Middle frontal gyrus (tissue), 1 donor: Measurements from ENCODE around the gene TMEM161A.
A peak's percentile ranks its signal among the peaks of the same experiment; 100 is the strongest.
"Not testable (repeated sequence)": the region's sequence is repeated elsewhere in the genome, so short reads cannot be mapped to it uniquely, and the experiment has no call there.

ENCODE experiments used
- DNase-seq: peaks from one replicate; pipeline ENCODE4 v3.0.0-alpha.2; 2015; ENCODE audit warnings: low spot score; ENCODE audit errors: extremely low spot score

TMEM161A gene

GRCh38 chr19:19122902-19123301 lies 15.4 kb downstream of the TMEM161A start:
- DNase-seq = no peak

GRCh38 chr19:19121371-19121770 lies 16.9 kb downstream of the TMEM161A start:
- DNase-seq = no peak

DNA sequence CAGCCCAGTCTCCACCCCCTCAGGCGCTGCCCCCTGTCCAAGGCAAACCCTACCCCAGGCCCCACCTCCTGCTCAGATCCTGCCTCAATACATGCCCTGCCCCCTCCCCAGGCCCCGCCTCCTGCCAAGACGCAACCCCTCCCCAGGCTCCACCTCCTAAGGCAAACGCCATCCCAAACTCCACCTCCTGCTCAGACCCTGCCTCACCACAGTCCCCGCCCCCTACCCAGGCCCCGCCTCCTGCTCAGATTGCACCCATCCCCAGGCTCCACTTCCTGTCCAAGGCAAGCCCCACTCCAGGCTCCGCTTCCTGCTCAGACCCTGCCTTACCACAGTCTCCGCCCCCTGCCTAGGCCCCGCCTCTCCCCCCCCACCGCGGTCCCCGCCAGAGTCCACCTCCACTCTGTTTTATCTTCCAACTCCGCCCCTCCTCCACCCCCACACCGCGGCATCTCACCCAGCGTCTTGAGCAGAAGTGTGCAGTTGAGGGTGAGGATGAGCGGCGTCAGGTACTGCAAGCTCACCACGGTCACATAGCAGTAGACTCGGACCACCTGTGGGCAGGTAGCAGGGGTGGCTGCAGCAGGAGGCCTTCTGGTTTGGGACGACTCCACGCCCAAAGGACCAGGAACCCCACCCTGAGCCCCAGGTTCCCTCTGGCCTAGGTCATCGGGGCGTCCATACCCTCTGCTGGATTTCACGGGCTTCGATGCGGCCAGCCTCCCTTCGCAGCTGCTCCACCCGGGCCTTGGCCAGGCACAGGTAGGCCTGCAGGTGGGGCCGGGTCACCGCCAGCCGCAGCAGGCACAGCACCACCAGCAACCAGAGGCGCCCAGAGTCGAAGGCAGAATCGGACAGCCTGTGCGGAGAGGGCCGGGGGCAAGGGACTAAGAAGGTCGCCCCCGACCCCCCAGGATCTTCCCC lies 17.7 kb downstream of the TMEM161A start:
- no peak for DNase-seq

DNA sequence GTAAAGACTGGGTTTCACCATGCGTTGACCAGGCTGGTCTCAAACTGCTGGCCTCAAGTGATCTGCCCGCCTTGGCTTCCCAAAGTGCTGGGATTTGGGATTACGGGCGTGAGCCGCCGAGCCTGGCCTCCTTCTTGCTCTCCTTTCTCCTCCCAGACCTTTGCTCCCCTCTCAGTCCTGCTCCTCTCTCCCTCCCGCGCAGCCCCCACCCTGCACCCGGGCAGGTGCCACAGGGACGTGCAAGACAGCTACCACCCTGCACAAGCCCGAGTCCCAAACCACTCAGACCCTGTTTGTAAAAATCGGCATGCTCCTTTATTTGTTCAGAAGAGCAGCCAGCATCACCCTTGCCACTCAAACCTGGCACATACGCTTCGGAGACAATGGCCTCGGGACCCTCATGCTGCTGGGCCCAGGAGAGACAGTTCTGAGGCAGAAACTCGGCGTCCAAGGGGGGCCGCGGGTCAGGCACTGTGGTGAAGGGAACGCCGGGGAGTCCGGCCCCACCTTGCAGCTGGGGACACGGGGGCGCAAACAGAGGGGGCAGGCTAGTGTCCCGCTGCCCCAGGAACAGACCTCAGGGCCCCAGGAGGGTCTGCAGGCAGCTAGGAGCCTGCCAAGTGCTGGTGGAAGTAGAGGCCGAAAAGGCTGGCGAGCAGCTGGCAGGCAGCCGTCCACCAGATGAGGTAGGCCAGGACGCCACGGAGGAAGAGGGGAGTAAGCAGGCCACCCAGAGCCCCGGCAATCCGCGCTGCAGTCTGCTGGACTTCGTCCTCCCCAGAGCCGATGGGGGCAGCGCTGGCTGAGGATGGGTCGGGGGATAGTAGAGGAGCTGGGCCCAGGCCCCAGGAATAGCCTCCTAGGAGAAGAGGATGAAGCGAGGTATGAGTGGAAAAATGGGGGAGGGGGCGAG lies 18.7 kb downstream of the TMEM161A start:
- no peak for DNase-seq

- no peak for DNase-seq
Measured at GRCh38 chr19:19115954-19116353, 22.3 kb downstream of the TMEM161A start.

- no peak for DNase-seq
Measured at GRCh38 chr19:19113040-19113626, 25.1 kb downstream of the TMEM161A start.

GRCh38 chr19:19111967-19112580 lies 26.2 kb downstream of the TMEM161A start:
- DNase-seq = no peak

DNA sequence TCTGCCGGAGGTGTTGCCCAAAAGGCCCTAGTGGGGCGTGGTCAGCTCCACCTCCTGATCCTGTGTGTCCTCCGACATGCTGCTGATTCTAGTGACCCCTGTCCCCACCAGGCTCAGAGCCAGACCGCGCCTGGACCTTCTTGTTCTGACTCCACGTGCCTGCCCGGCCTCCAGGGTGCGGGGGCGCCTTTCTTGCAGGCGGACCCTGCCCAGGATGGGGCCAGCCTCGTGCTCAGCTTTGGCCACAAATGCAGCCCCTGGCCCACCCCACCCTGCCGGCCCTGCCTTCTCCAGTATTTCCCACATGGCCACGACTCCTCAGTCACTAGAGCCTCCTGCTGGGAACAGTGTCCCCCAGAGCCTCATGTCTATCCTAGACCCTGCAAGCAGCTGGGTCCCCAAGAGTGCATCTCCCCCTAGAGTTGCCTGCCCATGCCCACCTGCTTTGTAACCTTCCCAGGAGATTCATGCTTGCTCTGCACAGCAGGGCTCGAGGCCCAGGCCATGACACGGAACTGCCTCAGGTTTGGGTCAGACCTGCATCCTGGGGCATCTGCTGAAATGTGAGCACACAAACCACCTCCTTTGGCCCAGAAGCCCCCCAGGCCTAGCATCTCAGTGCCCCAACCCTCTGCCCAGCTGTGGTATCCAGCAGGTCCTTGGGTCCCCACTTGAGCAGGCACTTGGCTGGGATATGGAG lies 27.0 kb downstream of the TMEM161A start:
- no peak for DNase-seq

DNA sequence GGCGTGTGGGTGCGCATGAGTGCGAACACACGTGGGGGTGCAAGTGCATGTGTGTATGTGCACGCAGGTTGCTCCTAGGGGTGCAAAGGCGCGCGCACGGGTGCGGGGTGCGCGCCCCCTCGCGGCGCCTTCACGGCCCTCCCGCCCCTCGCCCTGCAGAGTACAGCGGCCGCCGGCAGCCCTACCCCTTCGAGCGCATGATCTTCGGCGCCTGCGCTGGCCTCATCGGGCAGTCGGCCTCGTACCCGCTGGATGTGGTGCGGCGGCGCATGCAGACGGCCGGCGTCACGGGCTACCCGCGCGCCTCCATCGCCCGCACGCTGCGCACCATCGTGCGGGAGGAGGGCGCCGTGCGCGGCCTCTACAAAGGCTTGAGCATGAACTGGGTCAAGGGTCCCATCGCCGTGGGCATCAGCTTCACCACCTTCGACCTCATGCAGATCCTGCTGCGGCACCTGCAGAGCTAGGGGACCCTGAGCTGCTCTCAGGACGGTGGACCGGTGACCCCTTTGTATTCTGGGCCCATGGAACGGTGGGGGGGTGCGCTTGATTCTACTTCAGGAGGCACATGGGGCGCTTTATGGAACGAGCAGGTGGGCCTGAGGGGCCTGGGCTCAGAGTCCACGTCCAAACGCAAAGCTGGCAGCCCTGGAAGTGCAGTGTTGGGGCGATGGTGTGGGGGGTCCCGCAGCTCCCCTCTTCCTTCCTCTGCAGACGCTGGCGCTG lies 27.7 kb downstream of the TMEM161A start:
- DNase-seq = peak; percentile 2

- DNase-seq = no peak
Measured at GRCh38 chr19:19109601-19110000, 28.7 kb downstream of the TMEM161A start.

- DNase-seq = no peak
Measured at GRCh38 chr19:19107654-19108053, 30.6 kb downstream of the TMEM161A start.

DNA sequence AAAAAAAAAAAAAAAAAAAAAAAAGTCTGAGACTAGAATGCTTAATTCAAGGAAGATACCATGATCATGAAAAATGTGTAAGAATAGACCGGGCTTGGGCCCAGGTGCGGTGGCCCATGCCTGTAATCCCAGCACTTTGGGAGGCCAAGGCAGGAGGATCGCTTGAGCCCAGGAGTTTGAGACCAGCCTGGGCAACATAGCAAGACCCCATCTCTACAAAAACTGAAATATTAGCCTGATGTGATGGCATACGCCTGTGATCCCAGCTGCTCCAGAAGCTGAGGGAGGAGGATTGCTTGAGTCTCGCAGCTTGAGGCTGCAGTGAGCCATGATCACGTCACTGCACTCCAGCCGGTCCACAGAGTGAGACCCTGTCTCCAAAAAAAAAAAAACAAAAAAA lies 31.3 kb downstream of the TMEM161A start:
- DNase-seq = not testable (repeated sequence)

DNA sequence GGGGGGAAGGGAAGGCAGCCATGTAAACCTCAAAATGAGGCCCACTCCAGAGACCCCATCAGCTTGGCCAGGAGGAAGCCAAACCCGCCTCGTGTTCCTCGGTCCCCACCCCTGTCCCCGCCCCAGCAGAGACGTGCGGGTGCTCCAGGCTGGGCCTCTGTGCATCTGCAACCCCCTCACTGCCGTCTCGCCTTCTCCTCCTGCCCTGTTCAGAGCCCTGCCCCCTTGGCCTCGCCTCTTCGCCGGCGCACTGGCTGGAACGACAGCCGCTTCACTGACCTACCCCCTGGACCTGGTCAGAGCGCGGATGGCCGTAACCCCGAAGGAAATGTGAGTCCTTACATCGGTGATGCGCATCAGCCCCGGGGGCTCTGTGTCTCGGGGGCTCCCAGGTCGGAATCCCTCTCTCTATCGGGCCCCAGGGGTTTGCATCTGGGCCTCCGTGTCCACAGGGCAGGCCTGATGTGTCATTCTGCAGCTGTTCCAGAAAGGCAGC lies 32.2 kb downstream of the TMEM161A start:
- no peak for DNase-seq

DNA sequence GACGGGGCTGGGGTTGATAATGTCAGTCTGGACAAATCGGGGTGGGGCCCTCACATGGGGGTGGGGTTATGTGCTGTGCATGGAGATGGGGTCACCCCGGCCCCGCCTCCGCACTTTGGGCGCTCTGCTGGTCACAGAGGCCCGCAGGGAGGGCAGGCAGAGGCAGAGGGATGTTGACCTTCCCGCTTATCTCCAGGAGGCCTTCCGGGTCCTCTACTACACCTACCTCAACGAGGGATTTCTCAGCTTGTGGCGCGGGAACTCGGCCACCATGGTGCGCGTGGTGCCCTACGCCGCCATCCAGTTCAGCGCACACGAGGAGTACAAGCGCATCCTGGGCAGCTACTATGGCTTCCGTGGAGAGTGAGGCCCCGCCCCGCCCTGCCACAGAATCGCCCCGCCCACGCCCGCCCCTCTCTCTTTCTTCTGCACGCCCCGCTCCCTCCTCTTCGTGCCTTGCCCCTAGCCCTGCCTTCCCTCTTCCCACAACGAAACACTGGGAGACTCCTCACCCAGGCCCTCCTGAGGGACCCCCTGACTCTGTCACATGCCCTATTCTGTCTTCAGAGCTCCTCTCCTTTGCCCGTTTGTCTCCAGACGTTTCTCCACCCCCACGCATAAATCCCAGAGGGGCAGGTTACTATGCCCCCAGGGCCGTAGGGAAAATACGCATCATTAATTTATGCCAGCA lies 32.8 kb downstream of the TMEM161A start:
- DNase-seq = no peak

- no peak for DNase-seq
Measured at GRCh38 chr19:19103167-19103566, 35.1 kb downstream of the TMEM161A start.

GRCh38 chr19:19102566-19102965 lies 35.7 kb downstream of the TMEM161A start:
- DNase-seq = not testable (repeated sequence)

DNA sequence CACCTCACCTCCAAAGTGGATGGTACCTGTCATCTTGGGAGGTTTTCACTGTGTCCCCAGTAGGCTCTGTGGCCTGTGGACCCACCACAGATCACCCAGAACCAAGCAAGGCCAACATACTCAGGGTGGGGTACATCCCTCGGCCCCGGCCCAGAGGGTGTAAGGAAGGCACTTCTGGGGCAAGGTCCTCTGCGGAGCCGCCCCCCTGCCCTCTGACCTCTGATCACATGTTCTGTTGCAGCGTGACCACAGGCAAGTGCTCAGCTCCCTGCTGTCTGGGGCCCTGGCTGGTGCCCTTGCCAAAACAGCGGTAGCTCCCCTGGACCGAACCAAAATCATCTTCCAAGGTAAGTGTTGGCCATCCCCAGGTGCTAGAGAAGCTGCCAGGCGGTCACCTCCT lies 36.7 kb downstream of the TMEM161A start:
- no peak for DNase-seq

GRCh38 chr19:19098703-19099632 lies 39.3 kb downstream of the TMEM161A start:
- no peak for DNase-seq
